Choroid plexus epithelial cell (primary cell): ENCODE data around the gene PIK3CD.
A peak's percentile ranks its signal among the peaks of the same experiment; 100 is the strongest.

Experiments
- DNase-seq: peaks from one replicate; pipeline ENCODE4 v3.0.0-alpha.2; 2010; ENCODE audit warnings: low read depth
- H3K4me3 ChIP-seq: 2 replicates; pipeline ENCODE4 v1.5.1; 2011; ENCODE audit warnings: low read depth, mild to moderate bottlenecking, control low read depth, low read length, moderate library complexity
- TF ChIP-seq, protein P1 (sequence below): conservative IDR thresholded peaks from 2 replicates; pipeline ENCODE4 v1.5.1; 2011; ENCODE audit warnings: low read depth, mild to moderate bottlenecking, control low read depth, inconsistent platforms, low read length, moderate library complexity

Gene PIK3CD

DNA sequence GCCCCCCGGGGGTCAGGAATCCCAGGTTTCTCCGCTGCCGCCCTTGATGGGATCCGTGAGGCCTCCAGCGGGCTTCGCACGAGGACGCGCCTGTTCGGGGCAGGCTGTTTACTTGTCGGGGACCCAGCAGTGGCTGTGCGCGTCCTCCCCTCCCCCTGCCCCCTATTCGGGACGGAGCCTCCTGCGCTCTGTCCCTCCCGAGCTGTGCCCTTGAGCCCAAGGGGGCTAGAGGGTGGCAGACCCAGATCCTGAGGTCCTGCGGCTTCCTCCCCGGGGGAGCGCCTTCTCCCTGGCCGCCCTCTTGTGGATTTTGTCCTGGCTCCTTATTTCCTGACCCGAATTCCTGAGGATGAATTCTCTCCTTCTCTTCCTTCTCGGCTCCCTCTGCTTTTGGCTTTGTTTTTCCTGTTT lies 38.4 kb downstream of the PIK3CD start:
- H3K4me3 ChIP-seq: peak overlapping the region; percentile 62
- DNase-seq: no peak
- TF ChIP-seq, protein P1, sequence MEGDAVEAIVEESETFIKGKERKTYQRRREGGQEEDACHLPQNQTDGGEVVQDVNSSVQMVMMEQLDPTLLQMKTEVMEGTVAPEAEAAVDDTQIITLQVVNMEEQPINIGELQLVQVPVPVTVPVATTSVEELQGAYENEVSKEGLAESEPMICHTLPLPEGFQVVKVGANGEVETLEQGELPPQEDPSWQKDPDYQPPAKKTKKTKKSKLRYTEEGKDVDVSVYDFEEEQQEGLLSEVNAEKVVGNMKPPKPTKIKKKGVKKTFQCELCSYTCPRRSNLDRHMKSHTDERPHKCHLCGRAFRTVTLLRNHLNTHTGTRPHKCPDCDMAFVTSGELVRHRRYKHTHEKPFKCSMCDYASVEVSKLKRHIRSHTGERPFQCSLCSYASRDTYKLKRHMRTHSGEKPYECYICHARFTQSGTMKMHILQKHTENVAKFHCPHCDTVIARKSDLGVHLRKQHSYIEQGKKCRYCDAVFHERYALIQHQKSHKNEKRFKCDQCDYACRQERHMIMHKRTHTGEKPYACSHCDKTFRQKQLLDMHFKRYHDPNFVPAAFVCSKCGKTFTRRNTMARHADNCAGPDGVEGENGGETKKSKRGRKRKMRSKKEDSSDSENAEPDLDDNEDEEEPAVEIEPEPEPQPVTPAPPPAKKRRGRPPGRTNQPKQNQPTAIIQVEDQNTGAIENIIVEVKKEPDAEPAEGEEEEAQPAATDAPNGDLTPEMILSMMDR: peak; percentile 22

DNA sequence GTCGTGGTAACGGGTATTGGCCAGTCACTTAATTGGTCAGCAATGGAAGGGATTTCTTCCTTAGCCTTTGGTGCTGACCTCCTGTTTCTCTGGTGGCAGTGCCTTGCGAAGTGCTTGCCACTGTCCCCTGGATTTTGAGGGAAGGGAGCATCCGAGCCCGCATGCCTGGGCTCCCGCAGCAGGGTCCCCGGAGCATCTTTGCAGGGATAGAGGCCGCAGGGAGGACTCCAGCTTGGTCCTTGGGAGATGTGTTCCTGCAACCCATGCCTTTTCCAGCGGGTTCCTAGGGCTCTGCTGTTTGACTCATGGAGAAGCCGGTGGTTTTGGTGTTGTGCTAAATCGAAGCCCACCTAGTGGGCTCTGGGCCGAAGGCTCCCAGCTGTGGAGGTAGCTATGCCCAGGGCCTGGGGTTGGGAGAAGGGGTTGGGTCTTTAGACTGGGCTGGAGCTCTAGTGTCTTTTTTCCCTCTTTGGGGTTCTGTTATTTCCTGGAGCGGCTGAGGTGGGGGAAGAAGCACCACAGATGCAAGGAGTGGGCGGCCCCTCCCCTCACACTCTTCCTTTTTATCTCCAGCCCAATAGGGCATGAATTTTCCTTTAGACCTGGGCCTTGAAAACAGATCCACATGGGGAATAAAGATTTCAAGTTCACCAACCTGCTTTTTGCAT lies 39.0 kb downstream of the PIK3CD start:
- TF ChIP-seq, protein P1: no peak
- DNase-seq: no peak
- peak overlapping the region; percentile 62 for H3K4me3 ChIP-seq

DNA sequence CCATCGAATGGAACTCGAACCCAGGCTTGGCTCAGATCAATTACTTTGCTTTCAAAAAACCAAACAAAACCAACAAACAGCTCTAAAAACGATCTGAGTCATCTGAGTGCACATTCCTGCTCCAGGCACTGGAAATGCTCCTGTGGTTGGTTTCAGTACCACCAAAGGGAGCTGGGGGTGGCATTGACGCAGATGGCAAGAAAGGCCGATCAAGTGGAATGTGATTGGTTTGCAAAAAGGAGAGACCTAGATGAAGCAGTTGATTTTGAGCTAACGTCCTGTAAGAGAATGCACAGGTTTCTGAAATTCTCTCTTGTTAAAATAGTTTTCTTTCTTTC lies 39.5 kb downstream of the PIK3CD start:
- TF ChIP-seq, protein P1: no peak
- H3K4me3 ChIP-seq: no peak overlapping the region
- no peak for DNase-seq

DNA sequence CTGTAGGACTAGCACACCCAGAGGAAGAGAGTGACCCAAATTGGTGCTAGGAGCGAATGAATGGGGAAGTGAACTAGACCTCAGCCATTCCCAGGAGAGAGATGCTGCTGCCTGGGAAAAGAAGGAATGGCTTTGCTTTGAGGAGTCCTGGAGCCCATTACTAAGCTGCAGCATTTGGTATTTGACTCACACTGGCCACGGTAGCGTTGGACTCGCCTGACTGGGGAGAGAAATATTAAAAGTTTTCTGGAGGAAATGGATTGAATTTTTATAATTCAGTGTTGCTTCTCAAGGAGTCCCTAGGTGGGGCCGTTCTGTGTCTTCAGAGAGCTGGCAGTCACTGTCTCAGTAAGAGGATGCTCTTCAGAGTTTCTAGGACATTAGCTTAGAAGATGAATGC lies 40.2 kb downstream of the PIK3CD start:
- TF ChIP-seq, protein P1: peak; percentile 27
- no peak for DNase-seq
- no peak overlapping the region for H3K4me3 ChIP-seq

- DNase-seq: no peak
- TF ChIP-seq, protein P1: no peak
- no peak overlapping the region for H3K4me3 ChIP-seq
Measured at GRCh38 chr1:9696793-9697192, 45.3 kb downstream of the PIK3CD start.

DNA sequence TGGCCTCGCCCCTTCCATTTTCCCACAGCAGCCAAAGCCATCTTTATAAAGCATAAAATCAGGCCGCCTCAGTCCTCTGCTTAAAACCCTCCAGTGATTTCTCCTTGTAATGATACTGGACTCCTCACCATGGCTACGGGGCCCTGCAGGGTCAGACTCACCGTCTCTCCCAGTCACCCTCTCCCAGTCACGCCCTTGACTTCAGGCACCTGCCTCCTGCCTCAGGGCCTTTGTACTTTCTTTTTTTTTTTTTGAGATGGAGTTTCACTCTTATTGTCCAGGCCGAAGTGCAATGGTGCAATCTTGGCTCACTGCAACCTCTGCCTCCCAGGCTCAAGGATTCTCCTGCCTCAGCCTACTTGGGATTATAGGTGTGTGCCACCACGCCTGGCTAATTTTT lies 47.8 kb downstream of the PIK3CD start:
- no peak for DNase-seq
- TF ChIP-seq, protein P1: no peak

GRCh38 chr1:9700340-9700739 lies 48.8 kb downstream of the PIK3CD start:
- TF ChIP-seq, protein P1: no peak
- no peak overlapping the region for H3K4me3 ChIP-seq
- DNase-seq: peak; percentile 50

More for the DNA sequence above, 47.8 kb downstream of the PIK3CD start:
- H3K4me3 ChIP-seq: no peak overlapping the region
